NOMO-1 treated with dmso at 0.1 percent for 144 hours (cell line): Measurements from ENCODE around the gene TNFAIP1.
"Not testable (repeated sequence)": the region's sequence is repeated elsewhere in the genome, so short reads cannot be mapped to it uniquely, and the experiment has no call there.

Experiments used
- DNase-seq: peaks from one replicate; lab custom pipeline; 2025; ENCODE audit not compliant: unreplicated experiment; lab: John Stamatoyannopoulos, UW

Gene TNFAIP1

GRCh38 chr17:28324267-28324745, 11.3 kb upstream of the TNFAIP1 start:
- no peak for DNase-seq

GRCh38 chr17:28324781-28325180, 10.8 kb upstream of the TNFAIP1 start:
- DNase-seq = no peak

GRCh38 chr17:28325211-28325610, 10.3 kb upstream of the TNFAIP1 start:
- DNase-seq = no peak

GRCh38 chr17:28326114-28326513, 9.4 kb upstream of the TNFAIP1 start:
- DNase-seq = no peak

GRCh38 chr17:28327031-28327607, 8.4 kb upstream of the TNFAIP1 start:
- no peak for DNase-seq

GRCh38 chr17:28327709-28328108, 7.9 kb upstream of the TNFAIP1 start:
- DNase-seq = no peak

- no peak for DNase-seq
Measured at GRCh38 chr17:28328325-28328724, 7.2 kb upstream of the TNFAIP1 start.

- DNase-seq = no peak
Measured at GRCh38 chr17:28330671-28331070, 4.9 kb upstream of the TNFAIP1 start.

GRCh38 chr17:28331891-28332420, 3.6 kb upstream of the TNFAIP1 start:
- no peak for DNase-seq

- DNase-seq = no peak
Measured at GRCh38 chr17:28333083-28333746, 2.3 kb upstream of the TNFAIP1 start.

GRCh38 chr17:28334171-28334570, 1.4 kb upstream of the TNFAIP1 start:
- DNase-seq = peak; percentile 10

- DNase-seq = no peak
Measured at GRCh38 chr17:28334666-28335200, 828 bp upstream of the TNFAIP1 start.

GRCh38 chr17:28335959-28336871, 654 bp downstream of the TNFAIP1 start:
- DNase-seq = no peak

GRCh38 chr17:28338056-28338768, 2.7 kb downstream of the TNFAIP1 start:
- no peak for DNase-seq

GRCh38 chr17:28338769-28339212, 3.2 kb downstream of the TNFAIP1 start:
- DNase-seq = not testable (repeated sequence)

- no peak for DNase-seq
Measured at GRCh38 chr17:28339431-28339830, 3.9 kb downstream of the TNFAIP1 start.

- no peak for DNase-seq
Measured at GRCh38 chr17:28340374-28340773, 4.8 kb downstream of the TNFAIP1 start.

- no peak for DNase-seq
Measured at GRCh38 chr17:28341516-28341915, 6.0 kb downstream of the TNFAIP1 start.

GRCh38 chr17:28342313-28342712, 6.8 kb downstream of the TNFAIP1 start:
- DNase-seq = no peak

- no peak for DNase-seq
Measured at GRCh38 chr17:28343491-28343932, 8.0 kb downstream of the TNFAIP1 start.
